Mucosa of rectum (tissue), 2 donors: ENCODE results near the gene DNAJB8.

Experiments used
- H3K27ac ChIP-seq, 2 donors: one replicate each; pipeline ENCODE4 v1.7.0; 2013; ENCODE audit warnings: inconsistent platforms in 2 of 2, low read depth in 2 of 2, low read length in 2 of 2
- H3K27me3 ChIP-seq, 2 donors: one replicate each; pipeline ENCODE4 v1.7.0; 2013; ENCODE audit warnings: low read length in 2 of 2; ENCODE audit not compliant: control insufficient read depth in 2 of 2, insufficient read depth in 2 of 2
- H3K36me3 ChIP-seq, 2 donors: one replicate each; pipeline ENCODE4 v1.7.0; 2013; ENCODE audit warnings: low read length in 2 of 2; ENCODE audit not compliant: control insufficient read depth in 2 of 2, insufficient read depth in 2 of 2
- H3K4me1 ChIP-seq, 2 donors: one replicate each; pipeline ENCODE4 v1.7.0; 2013; ENCODE audit warnings: low read length in 2 of 2, mild to moderate bottlenecking in 1 of 2; ENCODE audit not compliant: control insufficient read depth in 2 of 2, insufficient read depth in 2 of 2
- H3K4me3 ChIP-seq, 2 donors: one replicate each; pipeline ENCODE4 v1.7.0; 2013; ENCODE audit warnings: low read length in 2 of 2
- H3K9ac ChIP-seq, 2 donors: one replicate each; pipeline ENCODE4 v1.7.0; 2013; ENCODE audit warnings: low read length in 2 of 2, low read depth in 1 of 2, mild to moderate bottlenecking in 1 of 2
- H3K9me3 ChIP-seq, 2 donors: one replicate each; pipeline ENCODE4 v1.7.0; 2013; ENCODE audit warnings: low read length in 2 of 2; ENCODE audit not compliant: control insufficient read depth in 2 of 2
- donor health status: healthy.
- donor health status: Normal muscosa, but diverticular disease.

The DNAJB8 gene

GRCh38 chr3:128447561-128448013, 19.1 kb downstream of the DNAJB8 start:
- no peak overlapping the region for H3K9ac ChIP-seq
- H3K4me3 ChIP-seq = no peak overlapping the region
- H3K9me3 ChIP-seq = no peaks in the 10 kb centered on the region
- H3K27ac ChIP-seq = no peak overlapping the region
- H3K36me3 ChIP-seq = no peaks in the 10 kb centered on the region
- peaks cover 0 to 11% of the 10 kb centered on the region in 2 donors for H3K27me3 ChIP-seq
- no peaks in the 10 kb centered on the region for H3K4me1 ChIP-seq

GRCh38 chr3:128446821-128447220, 19.9 kb downstream of the DNAJB8 start:
- Histone ChIP-seq H3K27ac (no peak overlapping the region), H3K27me3 (peaks cover 0 to 11% of the 10 kb centered on the region in 2 donors), H3K9ac (no peak overlapping the region), H3K4me1 (no peaks in the 10 kb centered on the region), H3K9me3 (no peaks in the 10 kb centered on the region), H3K4me3 (no peak overlapping the region), H3K36me3 (no peaks in the 10 kb centered on the region)

DNA sequence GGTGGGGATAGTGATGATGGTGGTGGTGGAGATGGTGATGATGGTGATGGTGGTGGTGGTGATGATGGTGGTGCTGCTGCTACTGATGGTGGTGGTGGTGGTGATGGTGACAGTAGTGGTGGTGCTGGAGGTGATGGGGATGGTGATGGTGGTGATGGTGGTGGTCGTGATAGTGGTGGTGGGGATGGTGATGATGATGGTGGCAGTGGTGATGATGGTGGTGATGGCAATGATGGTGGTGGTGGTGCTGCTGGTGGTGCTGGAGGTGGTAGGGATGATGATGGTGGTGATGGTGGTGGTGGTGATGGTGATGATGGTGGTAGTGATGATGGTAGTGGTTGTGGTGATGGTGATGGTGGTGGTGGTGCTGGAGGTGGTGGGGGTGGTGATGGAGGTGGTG, 21.3 kb downstream of the DNAJB8 start:
- Histone ChIP-seq H3K27me3 (peaks cover 0 to 11% of the 10 kb centered on the region in 2 donors), H3K36me3 (no peaks in the 10 kb centered on the region), H3K9ac (no peak overlapping the region), H3K4me3 (no peak overlapping the region), H3K4me1 (no peaks in the 10 kb centered on the region), H3K9me3 (no peaks in the 10 kb centered on the region), H3K27ac (no peak overlapping the region)

- Histone ChIP-seq H3K27ac (no peak overlapping the region), H3K9me3 (no peaks in the 10 kb centered on the region), H3K4me1 (no peaks in the 10 kb centered on the region), H3K9ac (no peak overlapping the region), H3K36me3 (no peaks in the 10 kb centered on the region), H3K27me3 (peaks cover 3 to 11% of the 10 kb centered on the region in 2 donors), H3K4me3 (no peak overlapping the region)
Measured at GRCh38 chr3:128443771-128444170, 22.9 kb downstream of the DNAJB8 start.

- H3K4me3 ChIP-seq = no peak overlapping the region
- no peak overlapping the region for H3K27ac ChIP-seq
- H3K9ac ChIP-seq = no peak overlapping the region
- H3K27me3 ChIP-seq = peaks cover 3 to 14% of the 10 kb centered on the region in 2 donors
- H3K36me3 ChIP-seq = no peaks in the 10 kb centered on the region
- H3K9me3 ChIP-seq = no peaks in the 10 kb centered on the region
- no peaks in the 10 kb centered on the region for H3K4me1 ChIP-seq
Measured at GRCh38 chr3:128442949-128443348, 23.7 kb downstream of the DNAJB8 start.

DNA sequence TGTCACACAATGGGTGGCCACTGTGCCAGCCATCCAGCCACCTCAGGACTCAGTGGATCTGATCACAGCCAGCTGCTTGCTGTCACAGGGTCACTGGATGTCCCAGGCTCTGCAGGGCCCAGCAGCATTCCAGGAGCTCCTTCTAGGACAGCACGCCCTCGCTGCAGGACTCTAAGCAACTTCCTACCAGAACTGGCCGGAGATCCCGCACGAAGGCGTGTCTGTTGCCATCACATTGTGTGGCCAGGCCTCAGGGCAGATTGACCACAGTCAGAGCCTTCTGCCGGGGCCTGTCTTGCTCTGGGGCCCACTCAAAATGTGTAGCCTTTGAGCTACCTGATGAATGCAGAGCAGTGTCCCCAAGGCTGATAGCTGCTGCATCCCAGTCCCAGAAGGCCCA, 24.6 kb downstream of the DNAJB8 start:
- no peaks in the 10 kb centered on the region for H3K36me3 ChIP-seq
- no peaks in the 10 kb centered on the region for H3K4me1 ChIP-seq
- H3K27ac ChIP-seq = no peak overlapping the region
- H3K9ac ChIP-seq = no peak overlapping the region
- no peak overlapping the region for H3K4me3 ChIP-seq
- H3K27me3 ChIP-seq = peaks cover 3 to 12% of the 10 kb centered on the region in 2 donors
- no peaks in the 10 kb centered on the region for H3K9me3 ChIP-seq

- H3K4me3 ChIP-seq = no peak overlapping the region
- no peak overlapping the region for H3K9ac ChIP-seq
- H3K4me1 ChIP-seq = no peaks in the 10 kb centered on the region
- no peaks in the 10 kb centered on the region for H3K36me3 ChIP-seq
- H3K27me3 ChIP-seq = peaks cover 10 to 17% of the 10 kb centered on the region in 2 donors
- H3K27ac ChIP-seq = no peak overlapping the region
- H3K9me3 ChIP-seq = no peaks in the 10 kb centered on the region
Measured at GRCh38 chr3:128439226-128439625, 27.5 kb downstream of the DNAJB8 start.

DNA sequence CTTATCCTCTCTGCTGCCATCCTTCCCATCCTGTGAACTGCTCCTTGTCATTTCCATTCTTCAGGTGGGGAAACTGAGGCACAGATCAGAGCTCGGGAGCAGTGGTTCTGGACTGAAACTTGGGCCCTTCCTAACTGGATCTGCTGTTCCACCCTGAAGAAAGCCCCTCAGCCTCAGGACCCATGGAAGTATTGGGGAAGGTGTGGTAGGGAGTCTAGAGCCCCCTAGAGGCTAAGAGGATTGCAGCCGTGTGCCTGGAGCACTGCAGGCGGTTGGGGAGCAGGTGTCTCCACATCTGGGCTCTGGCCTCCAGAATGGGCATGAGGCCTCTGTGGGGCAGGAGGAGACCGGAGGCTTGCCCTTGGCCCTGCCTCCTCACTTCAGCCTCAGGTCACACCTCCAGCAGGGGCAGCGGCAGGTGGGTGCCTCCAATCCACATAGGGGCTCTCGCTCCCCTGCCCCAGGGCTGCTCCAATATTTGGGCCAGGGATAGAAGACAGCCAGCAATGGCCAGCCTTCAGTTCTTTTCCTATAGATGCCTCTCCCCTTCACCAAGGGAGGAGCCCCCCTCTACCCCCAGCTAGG, 28.1 kb downstream of the DNAJB8 start:
- Histone ChIP-seq H3K9ac (no peak overlapping the region), H3K4me3 (no peak overlapping the region), H3K27me3 (peaks cover 16 to 17% of the 10 kb centered on the region in 2 donors), H3K9me3 (no peaks in the 10 kb centered on the region), H3K27ac (no peak overlapping the region), H3K36me3 (no peaks in the 10 kb centered on the region), H3K4me1 (no peaks in the 10 kb centered on the region)

GRCh38 chr3:128436214-128436613, 30.5 kb downstream of the DNAJB8 start:
- H3K4me1 ChIP-seq = no peaks in the 10 kb centered on the region
- H3K9ac ChIP-seq = no peak overlapping the region
- no peaks in the 10 kb centered on the region for H3K9me3 ChIP-seq
- H3K36me3 ChIP-seq = no peaks in the 10 kb centered on the region
- H3K27me3 ChIP-seq = peaks cover 28 to 36% of the 10 kb centered on the region in 2 donors
- H3K4me3 ChIP-seq = no peak overlapping the region
- H3K27ac ChIP-seq = no peak overlapping the region

DNA sequence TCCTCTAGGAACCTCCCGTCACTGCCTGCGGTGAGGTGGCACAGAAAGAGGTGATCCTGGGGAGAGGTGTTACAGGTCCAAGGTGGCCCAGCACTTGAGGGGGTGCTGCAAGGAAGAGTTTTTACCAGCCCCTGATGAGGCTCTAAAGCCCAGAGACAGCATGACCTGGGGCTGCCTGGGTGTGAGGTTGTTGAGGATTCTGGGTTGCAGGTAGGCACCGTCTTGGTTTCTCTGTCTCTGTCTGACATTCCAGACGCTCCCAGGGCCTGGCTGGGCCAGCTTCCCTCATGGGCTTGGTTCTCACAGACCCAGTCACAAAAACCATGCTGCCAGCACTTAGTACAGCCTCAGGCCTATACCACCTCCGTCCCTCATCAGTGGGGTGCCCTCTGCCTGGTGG, 31.1 kb downstream of the DNAJB8 start:
- H3K27ac ChIP-seq = no peak overlapping the region
- H3K27me3 ChIP-seq = peaks cover 32 to 39% of the 10 kb centered on the region in 2 donors
- no peaks in the 10 kb centered on the region for H3K36me3 ChIP-seq

More for the DNA sequence above, 31.1 kb downstream of the DNAJB8 start:
- Histone ChIP-seq H3K4me3 (no peak overlapping the region), H3K9me3 (no peaks in the 10 kb centered on the region), H3K9ac (no peak overlapping the region), H3K4me1 (no peaks in the 10 kb centered on the region)
